ENCODE measurements around the gene NHLRC2.

The NHLRC2 gene

DNA sequence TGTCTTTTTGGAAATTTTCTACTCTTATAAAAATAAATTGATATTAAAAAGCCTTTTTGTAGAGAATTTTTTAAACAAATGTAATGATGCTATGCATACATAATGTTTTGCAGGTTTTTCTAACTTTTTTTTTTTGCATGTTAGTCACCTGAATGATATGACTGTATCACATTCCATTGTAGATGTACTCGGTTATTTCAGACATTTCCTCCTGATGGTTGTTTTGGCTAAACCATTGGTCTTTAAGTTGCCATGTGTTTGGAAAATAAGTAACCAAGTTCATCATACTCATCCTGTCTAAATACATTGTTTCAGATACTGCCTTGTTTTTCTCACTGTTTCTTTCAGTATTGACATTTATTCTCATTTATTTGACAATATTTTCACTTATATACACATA lies 25.8 kb downstream of the NHLRC2 start:
- Histone ChIP-seq H3K36me3 (ENCODE audit: insufficient read depth) (no peaks in the 10 kb centered on the region), H3K4me2 (no peak overlapping the region), H3K4me3 (IDR thresholded peaks at IDR 0.05; ENCODE audit: insufficient read depth, low read depth, low read length) (no peak overlapping the region), H3K4me1 (ENCODE audit: low read depth, poor library complexity, severe bottlenecking) (no peaks in the 10 kb centered on the region), H3K79me2 (ENCODE audit: insufficient read depth, low read depth) (no peaks in the 10 kb centered on the region), H2AFZ (ENCODE audit: low read depth) (no peak overlapping the region), H3K27me3 (ENCODE audit: insufficient read depth, low read depth) (no peaks in the 10 kb centered on the region), H3K9ac (no peak overlapping the region), H4K20me1 (ENCODE audit: insufficient read depth) (no peaks in the 10 kb centered on the region), H3K27ac (no peak overlapping the region)
- TF ChIP-seq CTCF (conservative IDR thresholded peaks at IDR 0.05; ENCODE audit: low read depth, low read length), result no peak

DNA sequence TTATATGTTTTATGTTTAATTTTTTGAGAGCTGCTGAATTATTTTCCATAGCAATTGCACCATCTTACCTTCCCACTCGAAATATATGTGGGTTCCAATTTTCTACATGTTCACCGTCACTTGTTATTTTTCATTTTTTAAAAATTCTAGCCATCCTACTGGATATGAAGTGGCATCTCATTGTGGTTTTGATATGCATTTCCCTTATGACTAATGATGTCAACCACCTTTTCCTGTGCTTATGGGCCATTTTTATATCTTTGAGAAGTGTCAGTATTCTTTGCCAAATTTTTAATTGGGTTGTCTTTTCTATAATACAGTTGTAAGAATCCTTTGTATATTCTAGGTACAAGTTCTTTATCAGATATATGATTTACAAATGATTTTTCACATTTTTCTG lies 27.8 kb downstream of the NHLRC2 start:
- TF ChIP-seq CTCF (conservative IDR thresholded peaks at IDR 0.05; ENCODE audit: low read depth, low read length), result no peak
- Histone ChIP-seq H3K4me2 (no peak overlapping the region), H4K20me1 (ENCODE audit: insufficient read depth) (no peaks in the 10 kb centered on the region), H2AFZ (ENCODE audit: low read depth) (no peak overlapping the region), H3K27ac (no peak overlapping the region), H3K4me3 (IDR thresholded peaks at IDR 0.05; ENCODE audit: insufficient read depth, low read depth, low read length) (no peak overlapping the region), H3K4me1 (ENCODE audit: low read depth, poor library complexity, severe bottlenecking) (no peaks in the 10 kb centered on the region), H3K27me3 (ENCODE audit: insufficient read depth, low read depth) (no peaks in the 10 kb centered on the region), H3K79me2 (ENCODE audit: insufficient read depth, low read depth) (no peaks in the 10 kb centered on the region), H3K9ac (no peak overlapping the region), H3K36me3 (ENCODE audit: insufficient read depth) (no peaks in the 10 kb centered on the region)

DNA sequence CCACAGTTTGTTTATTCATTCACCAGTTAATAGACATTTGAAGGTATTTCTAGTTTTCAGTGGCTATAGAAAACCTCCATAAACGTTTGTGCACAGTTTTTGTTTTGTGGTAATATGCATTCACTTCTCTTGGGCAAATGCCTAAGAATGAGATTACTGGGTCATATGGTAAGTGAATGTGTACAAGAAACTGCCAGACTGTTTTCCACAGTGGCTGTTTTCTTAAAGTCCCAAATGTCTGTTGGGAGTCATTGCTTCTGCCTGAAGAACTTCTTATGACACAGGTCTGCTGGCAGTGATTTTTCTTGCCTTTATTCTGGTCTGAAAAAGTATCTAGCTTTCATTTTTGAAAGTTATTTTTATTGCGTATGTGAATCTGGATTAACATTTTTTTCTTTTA lies 35.5 kb downstream of the NHLRC2 start:
- no peak overlapping the region for H3K4me3 ChIP-seq (IDR thresholded peaks at IDR 0.05; ENCODE audit: insufficient read depth, low read depth, low read length)
- no peaks in the 10 kb centered on the region for H3K79me2 ChIP-seq (ENCODE audit: insufficient read depth, low read depth)
- H3K27me3 ChIP-seq (ENCODE audit: insufficient read depth, low read depth), result no peaks in the 10 kb centered on the region
- TF ChIP-seq CTCF (conservative IDR thresholded peaks at IDR 0.05; ENCODE audit: low read depth, low read length), result no peak
- no peaks in the 10 kb centered on the region for H4K20me1 ChIP-seq (ENCODE audit: insufficient read depth)
- H2AFZ ChIP-seq (ENCODE audit: low read depth), result no peak overlapping the region
- H3K9ac ChIP-seq, result no peak overlapping the region
- no peaks in the 10 kb centered on the region for H3K36me3 ChIP-seq (ENCODE audit: insufficient read depth)
- H3K4me2 ChIP-seq, result no peak overlapping the region
- H3K4me1 ChIP-seq (ENCODE audit: low read depth, poor library complexity, severe bottlenecking), result no peaks in the 10 kb centered on the region
- no peak overlapping the region for H3K27ac ChIP-seq

DNA sequence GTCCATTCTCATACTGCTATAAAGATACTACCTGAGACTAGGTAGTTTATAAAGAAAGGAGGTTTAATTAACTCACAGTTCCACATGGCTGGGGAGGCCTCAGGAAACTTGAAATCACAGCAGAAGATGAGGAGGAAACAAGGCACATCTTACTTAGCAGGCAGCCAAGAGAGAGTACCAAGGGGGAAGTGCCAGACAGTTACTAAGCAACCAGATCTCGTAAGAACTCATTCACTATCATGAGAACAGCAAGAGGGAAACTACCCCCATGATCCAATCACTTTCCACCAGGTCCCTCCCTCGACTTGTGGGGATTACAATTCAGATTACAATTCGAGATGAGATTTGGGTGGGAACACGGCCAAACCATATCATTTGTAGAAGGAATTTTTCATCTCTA lies 36.3 kb downstream of the NHLRC2 start:
- H3K4me2 ChIP-seq, result no peak overlapping the region
- no peak overlapping the region for H3K27ac ChIP-seq
- H3K9ac ChIP-seq, result no peak overlapping the region
- no peaks in the 10 kb centered on the region for H3K27me3 ChIP-seq (ENCODE audit: insufficient read depth, low read depth)
- no peaks in the 10 kb centered on the region for H4K20me1 ChIP-seq (ENCODE audit: insufficient read depth)
- H3K36me3 ChIP-seq (ENCODE audit: insufficient read depth), result no peaks in the 10 kb centered on the region
- H2AFZ ChIP-seq (ENCODE audit: low read depth), result no peak overlapping the region
- TF ChIP-seq CTCF (conservative IDR thresholded peaks at IDR 0.05; ENCODE audit: low read depth, low read length), result no peak
- H3K4me3 ChIP-seq (IDR thresholded peaks at IDR 0.05; ENCODE audit: insufficient read depth, low read depth, low read length), result no peak overlapping the region
- no peaks in the 10 kb centered on the region for H3K79me2 ChIP-seq (ENCODE audit: insufficient read depth, low read depth)
- H3K4me1 ChIP-seq (ENCODE audit: low read depth, poor library complexity, severe bottlenecking), result no peaks in the 10 kb centered on the region

- no peak overlapping the region for H3K9ac ChIP-seq
- TF ChIP-seq CTCF (conservative IDR thresholded peaks at IDR 0.05; ENCODE audit: low read depth, low read length), result no peak
- no peak overlapping the region for H3K4me3 ChIP-seq (IDR thresholded peaks at IDR 0.05; ENCODE audit: insufficient read depth, low read depth, low read length)
- H3K79me2 ChIP-seq (ENCODE audit: insufficient read depth, low read depth), result no peaks in the 10 kb centered on the region
- H2AFZ ChIP-seq (ENCODE audit: low read depth), result no peak overlapping the region
- no peaks in the 10 kb centered on the region for H3K27me3 ChIP-seq (ENCODE audit: insufficient read depth, low read depth)
- no peaks in the 10 kb centered on the region for H3K36me3 ChIP-seq (ENCODE audit: insufficient read depth)
- no peaks in the 10 kb centered on the region for H3K4me1 ChIP-seq (ENCODE audit: low read depth, poor library complexity, severe bottlenecking)
- no peak overlapping the region for H3K4me2 ChIP-seq
- H4K20me1 ChIP-seq (ENCODE audit: insufficient read depth), result no peaks in the 10 kb centered on the region
- H3K27ac ChIP-seq, result no peak overlapping the region
These were observed 37.0 kb downstream of the NHLRC2 start for GRCh38 chr10:113891476-113891875.
